Osteoblast (primary cell): ENCODE measurements around the gene STAU1. TPM values are rescaled to one million over a fixed set of nuclear protein-coding genes. Genes with fewer than 3 reads are reported as not detected.

Experiments used
- DNase-seq: peaks from one replicate; pipeline ENCODE4 v3.0.0; 2011; ENCODE audit warnings: low spot score, mixed read lengths; ENCODE audit not compliant: insufficient read length; ENCODE audit errors: missing footprints
- H2AFZ ChIP-seq: 2 replicates; pipeline ENCODE4 v1.6.0; 2011; ENCODE audit warnings: mild to moderate bottlenecking, low read length
- H3K27ac ChIP-seq: 2 replicates; pipeline ENCODE4 v1.5.1; 2011; ENCODE audit warnings: mild to moderate bottlenecking, low read depth, low read length, moderate library complexity
- H3K27me3 ChIP-seq: 2 replicates; pipeline ENCODE4 v1.6.0; 2012; ENCODE audit warnings: mild to moderate bottlenecking, control low read depth, inconsistent platforms, low read length, moderate library complexity; ENCODE audit not compliant: insufficient read depth
- H3K36me3 ChIP-seq: 2 replicates; pipeline ENCODE4 v1.5.1; 2011; ENCODE audit warnings: mild to moderate bottlenecking, low read length, control low read depth, moderate library complexity; ENCODE audit not compliant: insufficient read depth
- H3K4me1 ChIP-seq: 2 replicates; pipeline ENCODE4 v1.5.1; 2011; ENCODE audit warnings: mild to moderate bottlenecking, low read length, control low read depth, moderate library complexity; ENCODE audit not compliant: insufficient read depth
- H3K4me2 ChIP-seq: 2 replicates; pipeline ENCODE4 v1.6.0; 2011; ENCODE audit warnings: mild to moderate bottlenecking, low read length; ENCODE audit not compliant: insufficient read depth
- H3K4me3 ChIP-seq: fragments of 200-600 bp; sonication (generic); 3 replicates; pipeline ENCODE4 v1.5.1; 2012; ENCODE audit warnings: mild to moderate bottlenecking, low read length, inconsistent platforms; ENCODE audit not compliant: insufficient read depth
- H3K79me2 ChIP-seq: 2 replicates; pipeline ENCODE4 v1.6.0; 2012; ENCODE audit warnings: mild to moderate bottlenecking, low read length, control low read depth, inconsistent platforms; ENCODE audit not compliant: insufficient read depth
- H3K9me3 ChIP-seq: 2 replicates; pipeline ENCODE4 v1.5.1; 2011; ENCODE audit warnings: low read depth, low read length, control low read depth
- H4K20me1 ChIP-seq: 2 replicates; pipeline ENCODE4 v1.6.0; 2012; ENCODE audit warnings: mild to moderate bottlenecking, low read length, control low read depth; ENCODE audit not compliant: insufficient read depth
- total RNA-seq: library from RNA; depleted of rRNA; stranded (reverse); fragments of >200 nt; gene quantifications from 2 replicates; pipeline ENCODE4 v1.2.3, GENCODE V29; 2012
- TF ChIP-seq, protein P1 (sequence below): IDR thresholded peaks from 2 replicates; pipeline ENCODE4 v1.5.1; 2011; ENCODE audit warnings: mild to moderate bottlenecking, low read depth, low read length, moderate library complexity; ENCODE audit errors: extremely low read depth

STAU1 gene, protein sequence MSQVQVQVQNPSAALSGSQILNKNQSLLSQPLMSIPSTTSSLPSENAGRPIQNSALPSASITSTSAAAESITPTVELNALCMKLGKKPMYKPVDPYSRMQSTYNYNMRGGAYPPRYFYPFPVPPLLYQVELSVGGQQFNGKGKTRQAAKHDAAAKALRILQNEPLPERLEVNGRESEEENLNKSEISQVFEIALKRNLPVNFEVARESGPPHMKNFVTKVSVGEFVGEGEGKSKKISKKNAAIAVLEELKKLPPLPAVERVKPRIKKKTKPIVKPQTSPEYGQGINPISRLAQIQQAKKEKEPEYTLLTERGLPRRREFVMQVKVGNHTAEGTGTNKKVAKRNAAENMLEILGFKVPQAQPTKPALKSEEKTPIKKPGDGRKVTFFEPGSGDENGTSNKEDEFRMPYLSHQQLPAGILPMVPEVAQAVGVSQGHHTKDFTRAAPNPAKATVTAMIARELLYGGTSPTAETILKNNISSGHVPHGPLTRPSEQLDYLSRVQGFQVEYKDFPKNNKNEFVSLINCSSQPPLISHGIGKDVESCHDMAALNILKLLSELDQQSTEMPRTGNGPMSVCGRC
- total RNA-seq, result 64.8 and 68.7 TPM in 2 replicates

DNA sequence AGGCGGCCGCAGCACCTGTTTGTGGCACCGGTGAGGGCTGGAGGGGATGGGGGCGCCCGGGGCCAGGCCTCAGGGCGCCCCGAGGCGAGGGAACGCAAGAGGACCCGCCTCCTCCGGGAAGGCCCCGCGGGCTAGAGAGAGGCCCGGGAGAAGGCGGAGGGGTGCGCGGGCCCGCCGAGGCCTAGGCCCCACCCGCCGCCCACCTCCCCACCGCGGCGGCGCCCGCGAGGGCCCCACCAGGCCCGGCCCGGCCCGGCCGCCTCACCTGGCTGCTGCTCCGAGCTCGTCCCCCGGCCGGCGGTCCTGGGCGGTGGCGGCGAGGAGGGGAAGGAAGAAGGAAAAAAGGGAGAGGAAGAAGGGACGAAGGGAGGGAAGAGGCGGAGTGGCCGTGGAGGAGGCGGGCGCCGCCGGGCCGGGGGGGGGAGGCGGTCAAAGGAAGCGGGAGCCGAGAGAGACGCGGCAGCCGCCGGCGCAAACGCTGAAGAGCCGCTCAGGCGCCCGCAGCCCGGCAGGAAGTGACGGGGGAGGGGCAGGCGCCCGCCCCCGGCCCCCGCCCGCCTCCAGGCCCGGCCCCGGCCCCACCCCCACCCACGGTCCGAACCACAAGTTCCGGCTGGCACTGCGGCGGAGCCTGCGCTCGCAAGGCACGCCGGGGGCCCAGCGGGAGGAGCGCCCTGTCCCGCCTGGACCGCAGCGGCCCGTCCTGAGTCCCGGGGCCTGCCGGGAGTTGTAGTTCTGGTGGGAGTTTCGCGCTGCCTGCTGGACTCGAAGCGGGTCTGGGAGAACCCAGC is at the start of gene STAU1:
TSS of gene STAU1 (minus strand) at position 484 of the 791 bp plus-strand sequence. CDS start 22,133 bp downstream, outside the sequence.
- H3K79me2 ChIP-seq, result peaks cover 50% of the 10 kb centered on the region
- H3K4me2 ChIP-seq, result peak within 1 kb of the TSS; percentile 92
- H3K27me3 ChIP-seq, result no peaks in the 10 kb centered on the region
- no peaks in the 10 kb centered on the region for H3K36me3 ChIP-seq
- peak; percentile 100 for DNase-seq
- TF ChIP-seq, protein P1, sequence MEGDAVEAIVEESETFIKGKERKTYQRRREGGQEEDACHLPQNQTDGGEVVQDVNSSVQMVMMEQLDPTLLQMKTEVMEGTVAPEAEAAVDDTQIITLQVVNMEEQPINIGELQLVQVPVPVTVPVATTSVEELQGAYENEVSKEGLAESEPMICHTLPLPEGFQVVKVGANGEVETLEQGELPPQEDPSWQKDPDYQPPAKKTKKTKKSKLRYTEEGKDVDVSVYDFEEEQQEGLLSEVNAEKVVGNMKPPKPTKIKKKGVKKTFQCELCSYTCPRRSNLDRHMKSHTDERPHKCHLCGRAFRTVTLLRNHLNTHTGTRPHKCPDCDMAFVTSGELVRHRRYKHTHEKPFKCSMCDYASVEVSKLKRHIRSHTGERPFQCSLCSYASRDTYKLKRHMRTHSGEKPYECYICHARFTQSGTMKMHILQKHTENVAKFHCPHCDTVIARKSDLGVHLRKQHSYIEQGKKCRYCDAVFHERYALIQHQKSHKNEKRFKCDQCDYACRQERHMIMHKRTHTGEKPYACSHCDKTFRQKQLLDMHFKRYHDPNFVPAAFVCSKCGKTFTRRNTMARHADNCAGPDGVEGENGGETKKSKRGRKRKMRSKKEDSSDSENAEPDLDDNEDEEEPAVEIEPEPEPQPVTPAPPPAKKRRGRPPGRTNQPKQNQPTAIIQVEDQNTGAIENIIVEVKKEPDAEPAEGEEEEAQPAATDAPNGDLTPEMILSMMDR, result no peak
- peaks cover 33% of the 10 kb centered on the region for H4K20me1 ChIP-seq
- no peaks in the 10 kb centered on the region for H3K9me3 ChIP-seq
- peak within 1 kb of the TSS; percentile 76 for H3K4me3 ChIP-seq
- peaks cover 10% of the 10 kb centered on the region for H3K4me1 ChIP-seq
- peak within 1 kb of the TSS; percentile 97 for H2AFZ ChIP-seq
- H3K27ac ChIP-seq, result peak within 1 kb of the TSS; percentile 53

DNA sequence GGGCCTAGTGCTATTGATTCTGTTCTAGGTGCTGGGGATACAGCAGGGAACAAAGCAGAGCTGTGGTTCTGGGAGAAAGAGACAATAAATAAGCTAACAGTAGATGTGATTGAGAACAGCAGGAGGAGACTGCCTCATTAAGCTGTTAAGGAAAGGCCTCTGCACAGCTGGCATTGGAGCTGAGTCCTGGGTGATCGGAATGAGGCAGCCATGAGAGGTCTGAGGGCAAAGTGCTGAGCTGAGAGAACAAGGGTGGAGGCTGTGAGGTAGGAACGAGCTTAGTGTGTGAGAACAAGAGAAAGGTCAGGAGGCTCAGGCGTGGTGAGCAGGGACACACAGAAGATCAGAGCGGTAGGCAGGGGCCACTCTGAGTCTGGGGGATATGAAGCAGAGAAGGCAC is 49.4 kb upstream of the STAU1 start:
- Histone ChIP-seq H3K27ac (no peak overlapping the region), H3K4me1 (no peaks in the 10 kb centered on the region), H3K4me2 (no peak overlapping the region), H3K27me3 (no peaks in the 10 kb centered on the region), H3K9me3 (no peaks in the 10 kb centered on the region), H3K4me3 (no peak overlapping the region), H2AFZ (no peak overlapping the region), H4K20me1 (no peaks in the 10 kb centered on the region), H3K36me3 (peaks cover 70% of the 10 kb centered on the region), H3K79me2 (no peaks in the 10 kb centered on the region)
- DNase-seq, result no peak
- TF ChIP-seq, protein P1, result no peak

DNA sequence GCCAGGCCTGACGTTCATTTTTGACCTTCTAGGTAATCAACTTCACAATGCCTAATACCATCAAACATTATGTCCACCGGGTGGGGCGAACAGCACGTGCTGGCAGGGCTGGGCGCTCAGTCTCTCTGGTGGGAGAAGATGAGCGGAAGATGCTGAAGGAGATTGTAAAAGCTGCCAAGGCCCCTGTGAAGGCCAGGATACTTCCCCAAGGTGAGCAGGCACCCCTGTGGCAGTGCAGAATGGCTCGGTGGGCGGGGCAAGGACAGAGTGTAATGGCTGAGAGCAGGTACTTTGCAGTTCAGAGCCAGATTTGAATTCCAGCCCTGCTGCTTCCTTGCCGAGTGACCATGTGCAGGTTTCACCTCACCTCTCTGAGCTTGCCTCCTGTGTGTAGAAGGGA is 48.2 kb upstream of the STAU1 start:
- TF ChIP-seq, protein P1, result no peak
- Histone ChIP-seq H3K4me3 (no peak overlapping the region), H4K20me1 (no peaks in the 10 kb centered on the region), H2AFZ (no peak overlapping the region), H3K36me3 (peaks cover 72% of the 10 kb centered on the region), H3K4me2 (no peak overlapping the region), H3K27ac (no peak overlapping the region), H3K27me3 (no peaks in the 10 kb centered on the region), H3K79me2 (no peaks in the 10 kb centered on the region), H3K4me1 (no peaks in the 10 kb centered on the region), H3K9me3 (no peaks in the 10 kb centered on the region)
- DNase-seq, result no peak

DNA sequence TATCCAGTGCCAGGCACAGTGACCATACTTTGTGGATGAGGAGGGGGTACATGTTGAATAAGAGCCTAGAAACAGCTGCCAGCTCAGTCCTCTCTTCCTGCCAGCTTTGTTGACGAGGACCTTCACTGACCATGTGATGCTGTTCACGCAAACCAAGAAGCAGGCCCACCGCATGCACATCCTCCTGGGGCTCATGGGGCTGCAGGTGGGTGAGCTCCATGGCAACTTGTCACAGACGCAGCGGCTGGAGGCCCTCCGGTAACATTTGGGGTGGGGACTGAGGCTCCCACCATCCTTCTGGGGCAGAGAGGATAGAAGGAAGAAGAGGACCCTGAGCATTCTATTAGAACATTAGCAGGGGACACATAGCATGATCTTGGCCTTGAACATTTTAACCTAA is 46.7 kb upstream of the STAU1 start:
- no peaks in the 10 kb centered on the region for H4K20me1 ChIP-seq
- H3K79me2 ChIP-seq, result no peaks in the 10 kb centered on the region
- TF ChIP-seq, protein P1, result no peak
- no peak for DNase-seq
- no peaks in the 10 kb centered on the region for H3K27me3 ChIP-seq
- no peak overlapping the region for H3K4me3 ChIP-seq
- no peak overlapping the region for H2AFZ ChIP-seq
- no peaks in the 10 kb centered on the region for H3K9me3 ChIP-seq
- no peak overlapping the region for H3K27ac ChIP-seq
- H3K4me2 ChIP-seq, result no peak overlapping the region
- peaks cover 80% of the 10 kb centered on the region for H3K36me3 ChIP-seq
- no peaks in the 10 kb centered on the region for H3K4me1 ChIP-seq
